ENCODE measurements around the gene MLLT10. TPM values are rescaled to one million over a fixed set of nuclear protein-coding genes. Genes with fewer than 3 reads are reported as not detected.

Gene MLLT10
- total RNA-seq, 2 experiments from 2014 or later: 46.0 to 47.1 TPM

GRCh38 chr10:21513405-21513788 lies 20.6 kb upstream of the MLLT10 start:
- Mint-ChIP-seq H3K27ac (no peak overlapping the region), H3K9me3 (ENCODE audit: insufficient read depth) (no peaks in the 10 kb centered on the region), H3K27me3 (ENCODE audit: low read depth) (peaks cover 67% of the 10 kb centered on the region), H3K4me1 (ENCODE audit: low read depth) (peaks cover 17% of the 10 kb centered on the region), H3K36me3 (ENCODE audit: low read depth) (no peaks in the 10 kb centered on the region), H3K4me3 (no peak overlapping the region)
- ChIA-PET CTCF (no interaction called here), POLR2A (no interaction called here)
- DNase-seq (no peak), ATAC-seq (no peak)

GRCh38 chr10:21514129-21514817 lies 19.8 kb upstream of the MLLT10 start:
- no peak overlapping the region for H3K4me3 Mint-ChIP-seq
- POLR2A ChIA-PET: no interaction called here
- H3K9me3 Mint-ChIP-seq (ENCODE audit: insufficient read depth): no peaks in the 10 kb centered on the region
- ATAC-seq (no peak), DNase-seq (no peak)
- peaks cover 71% of the 10 kb centered on the region for H3K27me3 Mint-ChIP-seq (ENCODE audit: low read depth)
- CTCF ChIA-PET: interaction anchor here (1.1 kb wide), 1 partner anchor 15 kb away, joined by 3 read pairs; no protein-coding TSS in a partner anchor
- no peak overlapping the region for H3K27ac Mint-ChIP-seq
- peaks cover 25% of the 10 kb centered on the region for H3K4me1 Mint-ChIP-seq (ENCODE audit: low read depth)
- no peaks in the 10 kb centered on the region for H3K36me3 Mint-ChIP-seq (ENCODE audit: low read depth)

GRCh38 chr10:21514818-21515351 lies 19.1 kb upstream of the MLLT10 start:
- H3K27ac Mint-ChIP-seq: no peak overlapping the region
- ChIA-PET POLR2A (no interaction called here), CTCF (interaction anchor here (1.1 to 1.4 kb wide), 2 partner anchors 14 to 217 kb away, joined by 3 to 5 read pairs; no protein-coding TSS in a partner anchor)
- peaks cover 31% of the 10 kb centered on the region for H3K4me1 Mint-ChIP-seq (ENCODE audit: low read depth)
- ATAC-seq (no peak), DNase-seq (no peak)
- H3K9me3 Mint-ChIP-seq (ENCODE audit: insufficient read depth): no peaks in the 10 kb centered on the region
- H3K36me3 Mint-ChIP-seq (ENCODE audit: low read depth): no peaks in the 10 kb centered on the region
- H3K4me3 Mint-ChIP-seq: no peak overlapping the region
- peaks cover 76% of the 10 kb centered on the region for H3K27me3 Mint-ChIP-seq (ENCODE audit: low read depth)

- no peaks in the 10 kb centered on the region for H3K9me3 Mint-ChIP-seq (ENCODE audit: insufficient read depth)
- peak overlapping the region; percentile 65 for H3K4me3 Mint-ChIP-seq
- peaks cover 79% of the 10 kb centered on the region for H3K27me3 Mint-ChIP-seq (ENCODE audit: low read depth)
- H3K4me1 Mint-ChIP-seq (ENCODE audit: low read depth): peaks cover 37% of the 10 kb centered on the region
- no peaks in the 10 kb centered on the region for H3K36me3 Mint-ChIP-seq (ENCODE audit: low read depth)
- ChIA-PET POLR2A (no interaction called here), CTCF (interaction anchor here (0.9 to 1.4 kb wide), 4 partner anchors 10 to 216 kb away, joined by 3 to 5 read pairs (median 3); no protein-coding TSS in a partner anchor)
- H3K27ac Mint-ChIP-seq: no peak overlapping the region
- no peak for ATAC-seq
- no peak for DNase-seq
These were observed 18.4 kb upstream of the MLLT10 start for GRCh38 chr10:21515361-21516241.

GRCh38 chr10:21516242-21517131 lies 17.5 kb upstream of the MLLT10 start:
- Mint-ChIP-seq H3K4me3 (peak overlapping the region; percentile 65), H3K9me3 (ENCODE audit: insufficient read depth) (no peaks in the 10 kb centered on the region), H3K36me3 (ENCODE audit: low read depth) (no peaks in the 10 kb centered on the region), H3K27ac (no peak overlapping the region), H3K27me3 (ENCODE audit: low read depth) (peaks cover 81% of the 10 kb centered on the region), H3K4me1 (ENCODE audit: low read depth) (peaks cover 38% of the 10 kb centered on the region)
- POLR2A ChIA-PET: interaction anchor here (0.6 kb wide), 2 partner anchors 207 to 486 kb away, joined by 3 to 5 read pairs; no protein-coding TSS in a partner anchor
- ATAC-seq: peak; percentile 72
- peak; percentile 44 for DNase-seq
- CTCF ChIA-PET: interaction anchor here (0.9 to 1.4 kb wide), 3 partner anchors 11 to 215 kb away, joined by 3 to 5 read pairs (median 3); no protein-coding TSS in a partner anchor

- DNase-seq (peak; percentile 33), ATAC-seq (peak; percentile 62)
- H3K27me3 Mint-ChIP-seq (ENCODE audit: low read depth): peaks cover 78% of the 10 kb centered on the region
- CTCF ChIA-PET: interaction anchor here (1.2 to 1.7 kb wide), 2 partner anchors 19 to 21 kb away, joined by 3 to 12 read pairs; no protein-coding TSS in a partner anchor
- H3K4me3 Mint-ChIP-seq: peak overlapping the region; percentile 58
- no peaks in the 10 kb centered on the region for H3K36me3 Mint-ChIP-seq (ENCODE audit: low read depth)
- peaks cover 38% of the 10 kb centered on the region for H3K4me1 Mint-ChIP-seq (ENCODE audit: low read depth)
- H3K27ac Mint-ChIP-seq: no peak overlapping the region
- POLR2A ChIA-PET: interaction anchor here (0.6 to 1.2 kb wide), 4 partner anchors 10 to 485 kb away, joined by 3 read pairs; no protein-coding TSS in a partner anchor
- H3K9me3 Mint-ChIP-seq (ENCODE audit: insufficient read depth): no peaks in the 10 kb centered on the region
These were observed 16.6 kb upstream of the MLLT10 start for GRCh38 chr10:21517134-21518031.

- POLR2A ChIA-PET: interaction anchor here (1.0 to 1.2 kb wide), 3 partner anchors 9 to 23 kb away, joined by 3 read pairs; no protein-coding TSS in a partner anchor
- DNase-seq (no peak), ATAC-seq (no peak)
- no peaks in the 10 kb centered on the region for H3K9me3 Mint-ChIP-seq (ENCODE audit: insufficient read depth)
- H3K4me1 Mint-ChIP-seq (ENCODE audit: low read depth): peaks cover 38% of the 10 kb centered on the region
- H3K36me3 Mint-ChIP-seq (ENCODE audit: low read depth): no peaks in the 10 kb centered on the region
- peak overlapping the region; percentile 58 for H3K4me3 Mint-ChIP-seq
- peaks cover 78% of the 10 kb centered on the region for H3K27me3 Mint-ChIP-seq (ENCODE audit: low read depth)
- CTCF ChIA-PET: interaction anchor here (0.6 to 1.7 kb wide), 3 partner anchors 20 to 292 kb away, joined by 3 to 12 read pairs (median 3); no protein-coding TSS in a partner anchor
- peak overlapping the region; percentile 19 for H3K27ac Mint-ChIP-seq
These were observed 15.8 kb upstream of the MLLT10 start for GRCh38 chr10:21518149-21518640.

GRCh38 chr10:21518641-21519396 lies 15.2 kb upstream of the MLLT10 start:
- no peak overlapping the region for H3K27ac Mint-ChIP-seq
- ChIA-PET POLR2A (interaction anchor here (1.0 to 1.2 kb wide), 3 partner anchors 9 to 24 kb away, joined by 3 read pairs; no protein-coding TSS in a partner anchor), CTCF (interaction anchor here (0.6 to 1.7 kb wide), 3 partner anchors 21 to 292 kb away, joined by 3 to 12 read pairs (median 3); no protein-coding TSS in a partner anchor)
- peak overlapping the region; percentile 72 for H3K4me3 Mint-ChIP-seq
- DNase-seq (no peak), ATAC-seq (no peak)
- H3K36me3 Mint-ChIP-seq (ENCODE audit: low read depth): no peaks in the 10 kb centered on the region
- H3K9me3 Mint-ChIP-seq (ENCODE audit: insufficient read depth): no peaks in the 10 kb centered on the region
- peaks cover 79% of the 10 kb centered on the region for H3K27me3 Mint-ChIP-seq (ENCODE audit: low read depth)
- H3K4me1 Mint-ChIP-seq (ENCODE audit: low read depth): peaks cover 38% of the 10 kb centered on the region

- ChIA-PET POLR2A (no interaction called here), CTCF (interaction anchor here (1.6 to 1.7 kb wide), 2 partner anchors 23 kb away, joined by 8 to 12 read pairs; no protein-coding TSS in a partner anchor)
- Mint-ChIP-seq H3K9me3 (ENCODE audit: insufficient read depth) (no peaks in the 10 kb centered on the region), H3K36me3 (ENCODE audit: low read depth) (no peaks in the 10 kb centered on the region), H3K4me1 (ENCODE audit: low read depth) (peaks cover 38% of the 10 kb centered on the region), H3K27me3 (ENCODE audit: low read depth) (peaks cover 79% of the 10 kb centered on the region), H3K27ac (no peak overlapping the region), H3K4me3 (peak overlapping the region; percentile 72)
- ATAC-seq (no peak), DNase-seq (no peak)
These were observed 14.6 kb upstream of the MLLT10 start for GRCh38 chr10:21519397-21519933.
